ENCODE data around the gene ACACA.
"Not testable (repeated sequence)": the region's sequence is repeated elsewhere in the genome, so short reads cannot be mapped to it uniquely, and the experiment has no call there.

ACACA gene

DNA sequence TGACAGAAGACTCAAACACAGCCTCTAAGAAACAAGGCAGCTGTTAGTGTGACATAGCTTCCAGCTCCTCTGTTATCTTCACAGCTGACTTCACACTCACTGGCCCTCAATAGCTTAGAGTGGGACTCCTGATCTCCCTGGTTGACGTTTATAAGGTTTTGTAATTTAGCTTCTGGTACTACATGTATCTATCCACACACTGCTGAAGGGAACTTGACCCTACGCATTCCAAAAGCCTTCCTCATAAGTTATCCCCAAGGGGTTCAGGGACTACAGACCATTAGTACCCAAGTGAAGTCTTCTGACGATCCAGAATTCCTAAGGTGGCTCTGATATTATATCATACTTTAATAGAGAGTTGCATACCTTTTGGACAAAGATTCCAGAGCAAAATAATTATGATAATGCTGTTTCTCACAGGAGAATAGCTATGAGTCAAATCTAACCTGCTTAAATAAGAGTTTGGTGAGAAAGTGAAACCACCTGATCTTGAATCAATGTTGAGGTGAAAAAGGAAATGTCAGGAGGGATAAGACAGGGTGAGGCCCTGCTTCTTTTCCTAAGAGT, 14.5 kb downstream of the ACACA start:
- no peak for DNase-seq

- DNase-seq = no peak
Measured at GRCh38 chr17:37391146-37391545, 15.5 kb downstream of the ACACA start.

DNA sequence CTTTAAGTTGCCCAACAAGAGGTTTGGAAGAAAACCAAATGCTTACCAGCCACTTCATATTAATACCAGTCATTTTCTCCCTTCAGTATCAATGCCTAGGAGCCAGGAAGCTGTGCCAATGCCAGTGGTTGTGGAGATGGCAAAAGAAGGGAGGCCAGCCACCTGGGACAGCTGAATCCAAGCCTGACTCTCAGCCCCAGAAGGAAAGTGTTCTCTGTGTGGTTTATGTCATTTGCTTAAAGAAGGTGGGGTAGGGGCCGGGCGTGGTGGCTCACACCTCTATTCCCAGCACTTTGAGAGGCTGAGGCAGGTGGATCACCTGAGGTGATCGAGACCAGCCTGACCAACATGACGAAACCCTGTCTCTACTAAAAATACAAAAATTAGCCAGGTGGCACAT, 17.5 kb downstream of the ACACA start:
- DNase-seq = no peak

- DNase-seq = no peak
Measured at GRCh38 chr17:37388266-37388665, 18.4 kb downstream of the ACACA start.

DNA sequence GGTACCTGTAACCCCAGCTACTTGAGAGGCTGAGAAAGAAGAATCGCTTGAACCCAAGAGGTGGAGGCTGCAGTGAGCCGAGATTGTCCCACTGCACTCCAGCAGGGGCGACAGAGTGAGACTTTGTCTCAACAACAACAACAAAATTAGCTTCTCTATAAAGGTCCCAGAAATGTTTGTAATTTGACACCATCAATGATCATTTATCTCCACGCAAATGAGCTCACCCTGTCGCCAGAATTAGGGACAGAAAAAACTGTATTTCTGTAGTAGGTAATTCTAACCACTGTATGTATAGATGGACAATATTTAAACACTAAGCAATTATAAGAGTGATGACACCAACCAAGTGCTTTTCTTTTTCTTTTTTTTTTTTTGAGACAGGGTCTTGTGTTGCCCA, 20.2 kb downstream of the ACACA start:
- DNase-seq = no peak

DNA sequence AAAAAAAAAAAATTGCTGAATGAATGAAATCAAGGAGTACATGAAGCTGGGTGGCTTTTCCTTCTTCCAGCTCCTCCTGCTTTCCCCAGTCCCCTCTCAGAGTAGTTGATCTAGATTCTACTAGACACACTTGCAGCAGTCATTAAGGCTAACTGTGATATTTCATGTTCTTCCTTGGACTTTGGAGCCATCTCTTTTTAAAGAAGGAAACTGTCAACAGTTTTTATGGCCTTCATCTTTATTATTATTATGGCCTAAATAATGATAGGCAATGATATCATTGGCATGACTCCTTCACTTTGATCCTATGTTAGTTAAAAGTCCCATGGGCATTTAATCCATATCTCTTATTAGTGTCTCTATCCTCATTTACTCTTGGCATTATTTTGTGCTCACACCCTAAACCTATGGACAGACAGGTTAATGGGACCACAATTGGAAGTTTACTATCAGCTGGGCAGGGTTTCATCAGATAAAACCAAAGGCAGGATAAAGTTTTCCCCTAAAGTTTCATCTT, 21.1 kb downstream of the ACACA start:
- no peak for DNase-seq

GRCh38 chr17:37384560-37385149, 22.0 kb downstream of the ACACA start:
- DNase-seq = no peak

GRCh38 chr17:37382056-37382455, 24.6 kb downstream of the ACACA start:
- DNase-seq = no peak

DNA sequence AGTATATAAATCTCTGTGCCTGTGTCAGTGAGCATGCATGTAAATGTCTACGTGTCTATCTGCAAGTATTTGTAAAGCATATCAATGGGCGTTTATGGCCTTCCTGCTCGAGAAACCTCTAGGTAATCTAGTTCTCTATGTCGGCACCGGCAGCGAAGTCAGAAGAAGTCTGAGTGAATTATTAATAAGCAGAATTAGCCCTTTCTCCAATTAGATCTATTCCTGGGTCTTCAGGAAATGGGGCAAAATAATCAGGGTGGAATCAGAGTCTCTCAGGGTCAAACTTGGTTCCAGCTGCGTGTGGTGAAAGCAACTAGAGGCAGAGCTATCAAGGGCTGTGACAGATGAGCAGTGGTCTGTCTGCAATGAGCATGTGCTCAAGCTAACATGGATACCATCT, 30.9 kb downstream of the ACACA start, which contains the start of gene C17orf78:
Gene C17orf78 (plus strand): TSS at position 280 of the 400 bp plus-strand sequence. CDS start 108 bp downstream, at position 388.
- DNase-seq = no peak

- DNase-seq = peak; percentile 84
Measured at GRCh38 chr17:37373530-37374159, 33.0 kb downstream of the ACACA start.

DNA sequence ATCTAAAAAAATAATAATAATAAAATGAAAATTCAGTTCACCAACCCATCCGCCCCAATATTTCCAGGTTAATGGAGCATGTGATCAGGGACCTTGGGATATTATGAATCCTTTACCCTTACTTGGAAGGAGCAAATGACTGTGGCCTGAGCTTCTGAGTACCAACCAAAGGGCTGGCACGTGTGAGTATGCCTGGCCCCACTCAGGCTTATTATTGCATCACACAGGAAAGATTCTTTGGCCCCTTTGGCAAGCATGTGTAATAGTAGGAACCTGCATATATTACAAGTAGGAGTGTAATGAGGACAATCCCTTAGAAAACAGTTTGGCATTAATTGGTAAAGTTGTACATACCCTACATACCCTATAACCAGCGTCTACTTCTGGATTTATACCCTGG, 38.1 kb downstream of the ACACA start:
- DNase-seq = no peak

DNA sequence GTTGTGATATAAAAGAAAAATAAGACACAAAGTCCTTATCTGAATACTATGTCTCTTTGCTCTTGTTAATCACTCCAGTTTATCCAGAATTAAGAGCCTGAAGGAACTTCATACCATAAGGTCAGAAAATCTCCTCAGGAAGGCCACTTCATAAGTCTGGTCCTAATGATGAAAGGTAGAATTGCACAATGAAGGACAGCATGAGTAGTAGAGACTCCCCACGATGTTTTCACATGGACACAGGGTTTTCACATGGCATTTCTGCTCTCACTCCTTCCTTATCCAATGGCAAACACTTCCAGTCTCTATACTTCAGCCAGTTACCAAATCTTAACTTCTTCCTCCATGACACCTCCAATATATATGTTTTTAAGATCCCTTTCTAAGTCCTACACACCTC, 41.0 kb downstream of the ACACA start:
- no peak for DNase-seq

GRCh38 chr17:37361543-37361942, 45.1 kb downstream of the ACACA start:
- no peak for DNase-seq

DNA sequence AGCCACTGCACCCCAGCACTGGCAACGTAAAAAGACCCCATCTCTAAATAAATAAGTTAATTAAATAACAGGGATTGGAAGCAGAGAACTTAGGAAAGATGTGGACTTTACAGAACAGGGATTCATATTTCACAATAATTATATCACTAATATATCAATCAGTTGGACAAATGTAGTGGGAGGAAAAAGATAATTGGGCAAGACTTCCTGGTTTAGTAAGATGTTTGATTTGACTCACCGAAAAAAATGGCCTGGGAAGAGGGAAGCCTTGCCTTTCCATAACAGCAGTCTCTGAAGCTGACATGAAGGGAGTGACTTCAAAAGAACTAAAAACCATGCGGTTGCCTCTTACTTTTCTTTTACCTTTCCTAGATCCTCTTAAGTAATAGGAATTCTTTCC, 46.0 kb downstream of the ACACA start:
- no peak for DNase-seq

DNA sequence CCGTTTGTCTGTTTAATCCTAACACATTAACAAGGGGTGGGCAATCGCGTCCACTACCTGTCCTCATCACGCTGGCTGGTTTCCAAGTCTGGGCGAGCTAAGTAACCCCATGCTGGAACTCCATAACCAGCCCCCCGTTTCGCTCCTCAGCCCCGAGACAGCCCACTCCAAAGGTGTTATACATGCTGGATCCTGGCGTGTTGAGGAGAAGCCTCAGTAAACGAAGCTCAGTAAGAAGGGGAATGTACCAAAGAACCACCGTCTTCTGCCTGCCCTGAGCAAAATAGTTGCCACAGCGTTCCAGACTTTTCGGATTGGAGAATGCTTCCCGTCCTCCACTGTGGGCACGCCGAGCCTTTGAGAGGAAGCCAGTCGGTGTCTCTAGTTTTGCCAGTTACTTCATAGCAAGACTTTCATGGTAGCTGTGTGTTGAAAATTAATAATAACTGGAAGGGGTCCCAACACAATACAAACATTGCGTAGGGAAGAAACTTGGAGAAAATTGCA, 46.9 kb downstream of the ACACA start:
- DNase-seq = no peak

- DNase-seq = peak; percentile 98
Measured at GRCh38 chr17:37358830-37359681, 47.6 kb downstream of the ACACA start.

DNA sequence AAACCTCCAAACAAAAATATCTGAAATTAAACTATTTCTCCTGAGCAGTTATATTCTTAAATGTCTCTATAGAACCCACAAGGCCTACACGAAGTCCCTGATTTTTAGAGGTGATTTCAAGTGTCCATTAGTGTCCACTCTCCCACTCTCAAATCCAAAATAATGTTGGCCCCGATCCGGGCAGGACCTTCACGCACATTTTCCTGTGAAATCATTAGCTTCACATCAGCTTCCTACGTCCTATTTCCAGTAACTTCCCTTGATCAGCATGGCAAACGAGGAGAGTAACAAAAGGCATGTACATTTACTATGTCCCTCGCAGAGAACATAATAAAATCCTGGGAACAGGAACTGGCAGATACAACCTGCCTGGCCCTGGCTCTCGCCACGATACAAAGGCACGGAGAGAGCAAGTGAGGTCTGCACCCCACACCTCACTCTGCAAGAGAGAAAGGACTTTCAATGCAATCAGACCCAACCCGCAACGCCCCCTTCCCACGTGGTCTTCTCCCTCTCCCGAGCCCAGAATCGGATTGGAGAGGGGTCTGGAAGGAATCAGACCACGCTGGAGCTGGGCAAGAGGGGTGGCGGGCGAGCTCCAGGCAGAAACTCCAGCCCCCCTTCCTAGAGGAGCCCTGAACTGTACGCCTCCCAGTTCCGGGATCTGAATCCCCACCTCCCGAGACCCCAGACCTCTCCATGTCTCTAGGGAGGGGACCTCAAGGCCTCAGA, 48.4 kb downstream of the ACACA start:
- peak; percentile 71 for DNase-seq

DNA sequence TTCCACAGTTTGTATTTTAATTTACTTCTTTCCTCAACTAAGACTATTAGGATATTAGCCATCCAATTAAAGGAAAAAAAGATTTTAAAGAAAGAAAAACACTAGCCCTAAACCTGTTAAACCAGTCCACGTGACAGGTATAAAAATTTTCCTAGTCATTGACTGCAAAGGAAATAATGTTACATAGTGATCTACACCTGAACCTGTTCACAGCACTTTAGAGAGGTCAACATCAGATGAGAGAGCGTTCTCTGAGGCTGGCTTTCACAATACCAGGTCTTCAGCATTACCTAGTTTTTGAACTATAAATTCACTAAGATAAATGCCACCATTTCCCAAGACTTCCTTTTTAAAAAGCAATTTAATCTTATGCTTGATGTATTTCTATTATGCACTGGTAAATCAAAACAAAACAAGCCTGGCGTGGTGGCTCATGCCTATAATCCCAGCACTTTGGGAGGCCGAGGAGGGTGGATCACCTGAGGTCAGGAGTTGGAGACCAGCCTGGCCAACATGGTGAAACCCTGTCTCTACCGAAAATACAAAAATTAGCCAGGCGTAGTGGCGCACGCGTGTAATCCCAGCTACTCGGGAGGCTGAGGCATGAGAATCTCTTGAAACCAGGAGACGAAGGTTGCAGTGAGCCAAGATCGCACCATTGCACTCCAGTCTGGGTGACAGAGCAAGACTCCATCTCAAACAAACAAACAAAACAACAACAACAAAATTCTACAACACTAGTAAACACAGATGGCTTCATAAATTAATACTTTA, 49.7 kb downstream of the ACACA start:
- DNase-seq = not testable (repeated sequence)

DNA sequence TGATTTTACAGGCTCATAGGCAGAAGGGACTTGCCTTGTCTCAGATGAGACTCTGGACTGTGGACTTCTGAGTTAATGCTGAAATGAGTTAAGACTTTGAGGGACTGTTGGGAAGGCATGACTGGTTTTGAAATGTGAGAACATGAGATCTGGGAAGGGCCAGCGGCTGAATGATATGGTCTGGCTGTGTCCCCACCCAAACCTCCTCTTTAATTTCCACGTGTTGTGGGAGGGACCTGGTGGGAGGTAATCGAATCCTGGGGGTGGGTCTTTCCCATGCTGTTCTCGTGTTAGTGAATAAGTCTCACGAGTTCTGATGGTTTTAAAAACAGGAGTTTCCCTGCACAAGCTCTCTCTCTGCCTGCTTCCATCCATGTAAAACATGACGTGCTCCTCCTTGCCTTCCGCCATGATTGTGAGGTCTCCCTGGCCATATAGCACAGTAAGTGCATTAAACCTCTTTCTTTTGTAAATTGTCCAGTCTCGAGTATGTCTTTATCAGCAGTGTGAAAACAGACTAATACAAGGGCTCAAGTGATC, 59.7 kb downstream of the ACACA start:
- not testable (repeated sequence) for DNase-seq

DNA sequence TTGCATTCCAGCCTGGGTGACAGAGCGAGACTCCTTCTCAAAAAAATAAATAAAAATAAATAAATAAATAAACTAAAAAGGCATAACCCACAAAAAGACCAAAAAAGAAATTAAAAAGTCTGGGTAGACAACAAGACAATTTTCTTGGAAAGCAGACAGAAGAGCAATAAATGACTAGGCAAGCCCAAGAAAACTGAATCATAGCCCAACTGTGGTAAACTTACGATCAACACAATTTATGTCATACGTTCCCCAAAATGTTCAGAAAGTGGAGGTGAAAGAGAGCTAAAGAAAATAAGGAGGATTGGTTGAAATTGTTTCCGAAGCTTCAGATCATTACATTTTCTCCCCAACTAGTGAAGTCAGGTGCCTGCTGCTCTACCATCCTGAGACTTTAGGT, 62.1 kb downstream of the ACACA start:
- DNase-seq = no peak

DNA sequence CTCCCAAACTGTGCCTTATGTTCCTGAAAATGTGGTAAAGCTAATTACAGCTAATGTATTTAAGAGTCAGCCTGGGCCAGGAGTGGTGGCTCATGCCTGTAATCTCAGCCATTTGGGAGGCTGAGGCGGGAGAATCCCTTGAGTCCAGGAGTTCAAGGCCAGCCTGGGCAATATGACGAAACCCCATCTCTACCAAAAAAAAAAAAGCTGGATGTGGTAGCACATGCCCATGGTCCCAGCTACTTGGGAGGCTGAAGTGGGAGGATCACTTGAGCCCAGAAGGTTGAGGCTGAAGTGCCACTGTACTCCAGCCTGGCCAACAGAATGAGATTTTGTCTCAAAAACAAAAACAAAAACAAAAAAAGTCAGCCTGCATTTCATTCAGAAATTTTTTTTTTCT, 64.0 kb downstream of the ACACA start:
- DNase-seq = no peak

Measured in RPMI8226 (cell line).